ENCODE measurements around the gene NF2. TPM values are rescaled to one million over a fixed set of nuclear protein-coding genes. Genes with fewer than 3 reads are reported as not detected.

NF2 gene
- total RNA-seq, 2 experiments from 2014 or later, result 23.1 to 24.5 TPM

GRCh38 chr22:29607426-29607825 lies 4.0 kb downstream of the NF2 start:
- no peaks in the 10 kb centered on the region for H3K27me3 ChIP-seq (ENCODE audit: control insufficient read depth in 1 of 2, insufficient read depth in 2 of 2, low read length in 2 of 2)
- intact Hi-C loops (cut with DNase I, micrococcal nuclease), result no loop called here
- Mint-ChIP-seq H3K36me3 (ENCODE audit: low read depth) (peaks cover 29% of the 10 kb centered on the region), H3K27ac (no peak overlapping the region), H3K4me1 (ENCODE audit: low read depth) (peaks cover 50% of the 10 kb centered on the region), H3K9me3 (no peaks in the 10 kb centered on the region), H3K4me3 (no peak overlapping the region), H3K27me3 (no peaks in the 10 kb centered on the region)
- TF ChIP-seq CTCF (IDR thresholded peaks at IDR 0.05), result no peak
- H3K36me3 ChIP-seq (ENCODE audit: insufficient read depth, low read length), result peaks cover 7% of the 10 kb centered on the region
- H3K9me3 ChIP-seq (ENCODE audit: control insufficient read depth in 1 of 2, insufficient read depth in 1 of 2, low read length in 2 of 2), result peaks cover 0 to 6% of the 10 kb centered on the region in 2 experiments
- ChIA-PET CTCF (interaction anchor here (1.2 to 1.7 kb wide), 2 partner anchors 18 kb away, joined by 3 to 6 read pairs; no protein-coding TSS in a partner anchor), POLR2A (no interaction called here)
- no peak overlapping the region for H3K27ac ChIP-seq (ENCODE audit: low read depth in 1 of 2, low read length in 2 of 2)
- no peak overlapping the region for H3K4me3 ChIP-seq (ENCODE audit: low read length)
- DNase-seq, result no peak
- H3K4me1 ChIP-seq (ENCODE audit: insufficient read depth, low read length), result peaks cover 33% of the 10 kb centered on the region
- ATAC-seq (ENCODE audit: poor library complexity), result no peak

GRCh38 chr22:29609139-29609538 lies 5.7 kb downstream of the NF2 start:
- Histone ChIP-seq H3K27me3 (ENCODE audit: control insufficient read depth in 1 of 2, insufficient read depth in 2 of 2, low read length in 2 of 2) (no peaks in the 10 kb centered on the region), H3K36me3 (ENCODE audit: insufficient read depth, low read length) (peaks cover 7% of the 10 kb centered on the region), H3K9me3 (ENCODE audit: control insufficient read depth in 1 of 2, insufficient read depth in 1 of 2, low read length in 2 of 2) (peaks cover 0 to 6% of the 10 kb centered on the region in 2 experiments), H3K4me1 (ENCODE audit: insufficient read depth, low read length) (peaks cover 24% of the 10 kb centered on the region), H3K4me3 (ENCODE audit: low read length) (no peak overlapping the region), H3K27ac (ENCODE audit: low read depth in 1 of 2, low read length in 2 of 2) (no peak overlapping the region)
- no peak overlapping the region for H3K27ac Mint-ChIP-seq
- H3K9me3 Mint-ChIP-seq, result no peaks in the 10 kb centered on the region
- no peak overlapping the region for H3K4me3 Mint-ChIP-seq
- no peak for TF ChIP-seq CTCF (IDR thresholded peaks at IDR 0.05)
- ATAC-seq (ENCODE audit: poor library complexity) (no peak), DNase-seq (no peak)
- POLR2A ChIA-PET, result no interaction called here
- CTCF ChIA-PET, result no interaction called here
- H3K27me3 Mint-ChIP-seq, result no peaks in the 10 kb centered on the region
- H3K36me3 Mint-ChIP-seq (ENCODE audit: low read depth), result peaks cover 25% of the 10 kb centered on the region
- peaks cover 41% of the 10 kb centered on the region for H3K4me1 Mint-ChIP-seq (ENCODE audit: low read depth)
- intact Hi-C loops (cut with DNase I, micrococcal nuclease), result no loop called here

GRCh38 chr22:29610780-29611179 lies 7.3 kb downstream of the NF2 start:
- H3K27ac ChIP-seq (ENCODE audit: low read depth in 1 of 2, low read length in 2 of 2), result no peak overlapping the region
- peaks cover 11% of the 10 kb centered on the region for H3K4me1 ChIP-seq (ENCODE audit: insufficient read depth, low read length)
- no peak overlapping the region for H3K4me3 ChIP-seq (ENCODE audit: low read length)
- no peak for TF ChIP-seq CTCF (IDR thresholded peaks at IDR 0.05)
- peaks cover 7% of the 10 kb centered on the region for H3K36me3 ChIP-seq (ENCODE audit: insufficient read depth, low read length)
- DNase-seq, result no peak
- Mint-ChIP-seq H3K36me3 (ENCODE audit: low read depth) (peaks cover 16% of the 10 kb centered on the region), H3K4me1 (ENCODE audit: low read depth) (peaks cover 25% of the 10 kb centered on the region), H3K4me3 (no peak overlapping the region), H3K9me3 (no peaks in the 10 kb centered on the region), H3K27me3 (no peaks in the 10 kb centered on the region), H3K27ac (no peak overlapping the region)
- H3K9me3 ChIP-seq (ENCODE audit: control insufficient read depth in 1 of 2, insufficient read depth in 1 of 2, low read length in 2 of 2), result peaks cover 0 to 6% of the 10 kb centered on the region in 2 experiments
- intact Hi-C loops (cut with DNase I, micrococcal nuclease), result no loop called here
- ATAC-seq (ENCODE audit: poor library complexity), result no peak
- ChIA-PET CTCF (no interaction called here), POLR2A (no interaction called here)
- H3K27me3 ChIP-seq (ENCODE audit: control insufficient read depth in 1 of 2, insufficient read depth in 2 of 2, low read length in 2 of 2), result no peaks in the 10 kb centered on the region

All from CD4-positive, alpha-beta T cell (primary cell).